Activated gamma-delta T cell treated with Interleukin-2 at 50 U/mL for 16 hours (primary cell): ENCODE data around the gene CTTNBP2.
"Not testable (repeated sequence)": the region's sequence is repeated elsewhere in the genome, so short reads cannot be mapped to it uniquely, and the experiment has no call there.

ENCODE experiments used
- DNase-seq: peaks from one replicate; pipeline ENCODE4 v3.0.0-alpha.2; 2020

Gene CTTNBP2

GRCh38 chr7:117728890-117729624 is 144.2 kb downstream of the CTTNBP2 start:
- DNase-seq = no peak

DNA sequence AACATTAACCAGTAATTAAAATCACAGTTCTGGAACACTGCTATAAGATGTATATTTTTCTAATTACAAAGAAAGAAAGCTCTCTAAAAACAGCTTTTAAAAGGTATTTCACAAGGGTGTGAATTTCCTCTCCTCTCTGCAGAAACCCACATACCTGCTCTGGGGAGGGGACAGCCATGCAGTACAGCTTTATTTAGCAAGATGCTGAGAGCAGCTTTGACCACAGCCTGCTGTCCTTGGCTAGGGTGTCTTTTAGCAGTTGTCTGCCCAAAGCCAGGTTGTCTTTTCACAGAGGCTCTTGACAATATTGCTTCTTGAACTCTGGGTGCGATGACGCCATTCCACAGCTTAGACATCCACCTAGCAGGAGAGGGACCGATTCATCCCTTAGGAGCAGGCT is 148.3 kb downstream of the CTTNBP2 start:
- no peak for DNase-seq

DNA sequence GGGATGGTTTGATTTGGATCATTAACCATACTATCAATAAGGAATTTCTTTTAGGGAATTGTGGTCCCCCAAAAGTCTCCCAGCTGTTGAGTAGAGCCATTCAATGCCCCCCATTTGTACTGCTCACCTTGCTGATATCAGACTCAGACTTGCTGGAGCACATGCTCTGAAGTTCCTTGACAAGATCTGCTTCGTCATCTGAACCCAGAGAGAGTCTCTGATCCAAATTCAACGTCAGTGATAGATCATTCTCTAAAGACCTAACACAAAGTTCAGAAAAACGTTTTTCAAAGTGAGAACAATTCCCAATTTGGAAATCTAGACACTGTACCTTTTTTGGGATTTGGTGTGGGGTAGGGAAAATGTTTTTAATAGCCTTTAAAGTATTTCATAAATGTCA is 153.9 kb downstream of the CTTNBP2 start:
- DNase-seq = no peak

DNA sequence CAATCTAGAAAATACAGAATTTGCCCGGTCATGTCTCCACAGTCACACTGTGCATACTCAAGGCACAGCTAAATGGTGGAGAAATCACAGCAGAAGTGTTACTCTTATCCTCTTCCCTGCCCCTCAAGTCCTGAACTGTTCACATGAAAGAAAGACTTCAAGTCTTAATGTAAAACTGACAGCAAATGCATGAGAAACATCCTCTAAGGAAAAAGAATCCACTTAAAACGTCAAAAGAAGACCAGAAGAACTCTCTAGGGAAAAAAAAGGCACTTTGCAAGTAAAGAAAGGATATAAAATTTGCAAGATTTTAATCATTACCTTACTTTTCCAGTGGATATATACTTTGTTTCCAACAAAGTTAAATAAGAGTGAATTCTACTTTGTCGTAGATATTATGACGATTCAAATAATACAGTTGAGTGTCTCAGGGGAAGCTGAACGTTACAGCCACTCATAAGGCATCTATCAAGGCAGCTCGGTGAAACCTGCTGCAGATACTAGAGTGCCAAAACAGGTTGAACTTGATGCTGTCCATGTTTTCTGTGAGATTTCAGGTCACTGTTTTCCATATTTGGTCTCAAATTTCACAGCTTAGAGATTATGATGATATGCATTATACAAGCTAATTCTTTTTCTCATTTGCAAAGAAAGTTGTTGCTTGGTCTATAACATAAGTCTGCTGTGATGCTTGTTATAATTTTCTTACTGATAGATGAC is 155.0 kb downstream of the CTTNBP2 start:
- no peak for DNase-seq

DNA sequence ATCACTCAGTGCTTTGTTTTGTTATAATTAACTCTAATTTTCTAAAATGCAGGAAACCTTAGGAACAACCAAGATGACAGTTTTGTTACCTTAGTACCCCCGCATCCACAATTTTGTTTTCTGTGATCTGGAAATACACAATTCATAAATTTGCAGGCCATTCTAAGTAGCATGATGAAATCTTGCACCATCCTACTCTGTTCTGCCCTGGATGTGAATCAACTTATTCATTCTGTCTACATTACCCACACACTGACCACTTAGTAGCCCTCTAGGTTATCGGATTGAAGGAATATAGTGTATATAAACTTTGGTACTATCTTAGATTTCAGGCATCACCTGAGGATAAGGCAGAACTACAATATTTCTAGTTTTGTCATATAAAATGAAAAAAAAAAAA is 155.9 kb downstream of the CTTNBP2 start:
- DNase-seq = no peak

DNA sequence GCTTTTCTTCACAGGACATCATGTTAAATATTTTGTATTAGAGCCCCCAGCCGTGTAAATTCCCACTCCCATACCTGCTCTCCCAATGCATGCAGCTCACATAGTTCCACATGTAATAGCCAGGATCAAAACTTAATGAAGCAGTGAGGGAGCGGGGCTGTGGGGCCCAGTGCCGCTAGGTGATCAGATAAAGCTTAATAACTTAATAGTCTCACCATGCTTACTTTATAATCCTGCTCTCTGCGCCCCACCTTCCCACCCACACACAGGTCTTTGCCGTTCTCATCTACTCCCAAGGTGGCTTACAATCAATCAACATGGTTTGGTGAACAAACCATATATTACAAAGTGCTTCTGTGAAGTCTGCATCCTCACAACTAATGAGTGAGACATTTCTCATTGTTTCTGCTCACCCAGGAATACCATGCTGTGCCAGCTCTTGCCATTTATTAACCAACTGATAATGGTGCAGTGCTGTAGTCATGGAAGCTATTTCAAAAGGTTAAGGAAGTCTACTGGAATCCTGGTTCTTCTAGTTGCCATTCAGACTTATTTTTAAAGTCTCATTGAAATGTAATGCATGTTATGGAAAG is 156.4 kb downstream of the CTTNBP2 start:
- DNase-seq = no peak

- DNase-seq = no peak
Measured at GRCh38 chr7:117715784-117716445, 157.3 kb downstream of the CTTNBP2 start.

- DNase-seq = no peak
Measured at GRCh38 chr7:117711556-117711955, 161.7 kb downstream of the CTTNBP2 start.

DNA sequence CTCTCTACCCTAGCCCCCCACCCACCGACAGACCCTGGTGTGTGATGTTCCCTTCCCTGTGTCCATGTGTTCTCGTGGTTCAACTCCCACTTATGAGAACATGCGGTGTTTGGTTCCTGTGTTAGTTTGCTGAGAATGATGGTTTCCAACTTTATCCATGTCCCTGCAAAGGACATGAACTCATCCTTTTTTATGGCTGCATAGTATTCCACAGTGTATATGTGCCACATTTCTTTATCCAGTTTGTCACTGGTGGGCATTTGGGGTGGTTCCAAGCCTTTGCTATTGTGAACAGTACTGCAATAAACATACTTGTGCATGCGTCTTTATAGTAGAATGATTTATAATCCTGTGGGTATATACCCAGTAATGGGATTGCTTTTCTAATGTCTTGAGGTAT is 165.1 kb downstream of the CTTNBP2 start:
- DNase-seq = not testable (repeated sequence)

GRCh38 chr7:117707080-117707479 is 166.2 kb downstream of the CTTNBP2 start:
- no peak for DNase-seq

- no peak for DNase-seq
Measured at GRCh38 chr7:117706210-117706609, 167.0 kb downstream of the CTTNBP2 start.

GRCh38 chr7:117705630-117706029 is 167.6 kb downstream of the CTTNBP2 start:
- DNase-seq = no peak

- no peak for DNase-seq
Measured at GRCh38 chr7:117704063-117704462, 169.2 kb downstream of the CTTNBP2 start.

DNA sequence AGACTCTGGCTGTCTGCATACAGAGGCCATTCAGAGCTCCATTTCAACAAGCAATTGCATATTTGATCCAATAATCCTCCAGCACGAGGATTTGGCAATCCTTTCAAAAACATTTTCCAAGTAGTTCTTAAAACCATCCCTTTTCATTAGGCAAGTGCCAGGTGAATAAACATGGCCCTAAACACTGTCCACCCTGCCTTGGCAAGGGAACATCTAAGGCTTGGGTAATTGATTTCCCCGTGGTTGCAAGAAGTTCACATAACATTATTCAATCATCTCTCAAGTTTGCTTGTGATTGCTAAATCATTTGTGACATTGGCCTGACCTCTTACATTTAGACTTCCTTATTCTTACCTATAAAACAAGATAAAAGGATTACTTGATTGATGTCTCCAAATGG is 175.2 kb downstream of the CTTNBP2 start:
- no peak for DNase-seq

DNA sequence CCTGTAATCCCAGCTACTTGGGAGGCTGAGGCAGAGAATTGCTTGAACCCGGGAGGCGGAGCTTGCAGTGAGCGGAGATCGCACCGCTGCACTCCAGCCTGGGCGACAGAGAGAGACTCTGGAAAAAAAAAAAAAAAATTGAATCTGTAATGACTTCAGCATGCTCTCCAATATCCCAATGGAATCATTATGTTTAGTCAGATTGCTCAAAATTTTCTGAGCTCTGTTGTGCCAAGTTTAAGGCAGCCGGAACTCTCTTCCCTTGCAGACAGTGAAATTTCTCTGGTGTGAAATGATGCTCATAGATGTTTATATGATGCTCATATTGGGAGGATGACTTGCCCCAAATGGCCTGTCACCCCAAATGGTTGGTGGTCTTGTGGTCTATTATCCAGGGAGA is 180.9 kb downstream of the CTTNBP2 start:
- DNase-seq = no peak

DNA sequence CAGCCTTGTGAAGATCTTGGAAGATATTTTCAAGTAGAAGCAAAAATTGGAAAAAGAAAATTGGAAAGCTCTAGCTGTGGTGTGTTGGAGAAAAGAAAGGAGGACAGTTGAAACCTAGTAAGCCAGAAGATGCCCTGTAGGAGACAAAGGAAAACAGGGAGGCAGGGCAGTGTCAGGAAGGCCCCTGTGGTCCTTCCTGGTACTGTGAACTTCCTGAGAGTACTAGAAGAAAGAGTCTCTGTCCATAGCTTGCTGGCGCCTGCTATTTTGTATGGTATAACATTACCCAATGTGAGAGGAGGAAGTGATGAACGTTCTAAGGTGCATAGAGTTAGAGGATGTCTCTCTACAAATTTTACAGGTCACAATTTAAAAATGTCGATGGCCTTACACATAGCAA is 183.1 kb downstream of the CTTNBP2 start:
- DNase-seq = no peak

GRCh38 chr7:117689406-117689805 is 183.8 kb downstream of the CTTNBP2 start:
- DNase-seq = no peak

DNA sequence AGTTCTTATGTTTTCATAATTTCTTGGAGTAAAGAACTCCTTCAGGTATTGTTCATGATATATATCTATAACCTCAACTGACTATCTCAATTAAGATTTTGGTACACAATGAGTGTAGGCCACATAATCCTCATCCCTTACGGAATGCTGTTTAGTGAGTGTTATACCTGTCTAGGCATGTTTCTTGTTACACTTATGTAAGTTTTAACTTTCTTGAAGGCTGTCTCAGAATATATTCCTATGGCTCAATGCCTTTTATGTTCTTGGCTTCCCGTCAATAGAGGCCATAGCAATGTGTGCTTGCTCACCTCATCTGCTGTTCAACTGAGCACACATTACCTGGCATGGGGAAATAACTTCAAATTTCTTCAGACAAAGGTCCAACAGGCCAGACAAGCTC is 185.1 kb downstream of the CTTNBP2 start:
- no peak for DNase-seq

GRCh38 chr7:117686311-117686935 is 186.8 kb downstream of the CTTNBP2 start:
- no peak for DNase-seq

DNA sequence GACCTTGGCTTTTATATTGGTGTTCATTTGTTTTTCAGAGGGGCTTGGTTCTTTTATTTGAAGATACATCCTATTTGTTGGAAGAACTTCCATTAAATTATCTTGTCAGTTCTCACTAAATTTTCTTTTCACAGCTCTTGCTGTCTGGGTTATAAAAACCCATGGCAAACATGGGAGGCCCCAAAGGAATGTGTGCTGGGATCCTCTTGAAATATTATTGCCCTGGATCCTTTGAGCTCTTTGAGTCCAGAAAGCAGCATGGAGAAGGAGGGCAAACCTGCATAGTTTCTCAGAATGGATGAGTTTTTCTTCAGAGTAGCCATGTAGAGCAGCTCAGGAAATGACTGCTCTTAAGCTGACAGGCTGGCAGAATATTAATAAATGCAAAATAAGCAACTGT is 187.4 kb downstream of the CTTNBP2 start:
- DNase-seq = no peak

- no peak for DNase-seq
Measured at GRCh38 chr7:117683430-117684175, 189.6 kb downstream of the CTTNBP2 start.

DNA sequence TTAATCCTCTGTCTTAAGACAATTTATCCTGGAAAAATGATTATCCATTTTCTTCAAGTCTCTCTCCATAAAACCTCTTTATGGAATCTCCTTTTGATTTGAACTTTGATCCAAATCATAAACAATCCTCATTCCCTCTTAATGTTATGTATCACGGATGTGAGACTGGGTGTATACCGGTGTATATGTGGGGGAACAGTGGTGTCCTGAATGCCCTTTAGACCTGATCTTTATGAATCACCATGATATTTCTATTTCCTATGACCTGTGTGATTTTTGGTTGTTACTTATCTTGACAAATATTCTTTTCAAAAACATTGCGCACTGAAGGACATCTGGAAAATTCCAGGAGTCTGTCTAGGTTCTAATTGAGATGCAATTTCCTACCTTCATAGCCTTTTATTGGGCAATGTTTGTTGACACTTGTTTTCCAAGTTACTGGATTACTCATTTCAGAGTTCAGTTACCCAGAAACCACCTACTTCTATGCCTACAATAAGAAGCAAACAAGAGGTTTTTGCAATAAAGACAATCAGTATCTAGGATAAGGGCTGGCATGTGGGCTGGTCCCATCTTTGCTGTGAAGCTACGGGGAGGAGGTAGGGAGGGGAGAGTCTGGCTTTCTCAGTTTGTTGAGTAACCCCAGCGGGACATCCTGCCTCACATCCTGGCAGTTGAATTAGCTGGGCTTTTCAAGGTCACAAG is 190.4 kb downstream of the CTTNBP2 start:
- DNase-seq = no peak
